Measurements from ENCODE around the gene CD93.

The CD93 gene

GRCh38 chr20:23059846-23060245 is 26.3 kb downstream of the CD93 start:
- no peak for DNase-seq (ENCODE audit: low spot score)

GRCh38 chr20:23059001-23059400 is 27.1 kb downstream of the CD93 start:
- no peak for DNase-seq (ENCODE audit: low spot score)

GRCh38 chr20:23058240-23058639 is 27.9 kb downstream of the CD93 start:
- no peak for DNase-seq (ENCODE audit: low spot score)

- DNase-seq (ENCODE audit: low spot score), result no peak
These were observed 33.2 kb downstream of the CD93 start for GRCh38 chr20:23052904-23053303.

- DNase-seq (ENCODE audit: low spot score), result peak; percentile 59
These were observed 35.1 kb downstream of the CD93 start for GRCh38 chr20:23050847-23051627.

- no peak for DNase-seq (ENCODE audit: low spot score)
These were observed 35.9 kb downstream of the CD93 start for GRCh38 chr20:23050076-23050838.

GRCh38 chr20:23049201-23050075 is 36.7 kb downstream of the CD93 start, which contains the start of gene THBD:
Gene THBD (minus strand): TSS chr20:23049672. CDS start chr20:23049504, 168 bp downstream.
- no peak for DNase-seq (ENCODE audit: low spot score)

GRCh38 chr20:23048283-23049200 is 37.6 kb downstream of the CD93 start:
- DNase-seq (ENCODE audit: low spot score), result no peak

GRCh38 chr20:23047738-23048214 is 38.3 kb downstream of the CD93 start:
- DNase-seq (ENCODE audit: low spot score), result no peak

- no peak for DNase-seq (ENCODE audit: low spot score)
These were observed 39.0 kb downstream of the CD93 start for GRCh38 chr20:23047001-23047737.

- no peak for DNase-seq (ENCODE audit: low spot score)
These were observed 39.7 kb downstream of the CD93 start for GRCh38 chr20:23046431-23046830.

GRCh38 chr20:23043376-23043775 is 42.7 kb downstream of the CD93 start:
- no peak for DNase-seq (ENCODE audit: low spot score)

- no peak for DNase-seq (ENCODE audit: low spot score)
These were observed 43.9 kb downstream of the CD93 start for GRCh38 chr20:23042270-23042669.

GRCh38 chr20:23039885-23040508 is 46.1 kb downstream of the CD93 start:
- DNase-seq (ENCODE audit: low spot score), result no peak

- no peak for DNase-seq (ENCODE audit: low spot score)
These were observed 46.8 kb downstream of the CD93 start for GRCh38 chr20:23039136-23039875.

GRCh38 chr20:23037017-23037481 is 49.1 kb downstream of the CD93 start:
- DNase-seq (ENCODE audit: low spot score), result no peak

GRCh38 chr20:23036371-23036770 is 49.8 kb downstream of the CD93 start:
- no peak for DNase-seq (ENCODE audit: low spot score)

- no peak for DNase-seq (ENCODE audit: low spot score)
These were observed 50.4 kb downstream of the CD93 start for GRCh38 chr20:23035731-23036130.
